GM23338 (cell line): Measurements from ENCODE around the gene TFF1. TPM values are rescaled to one million over a fixed set of nuclear protein-coding genes. Genes with fewer than 3 reads are reported as not detected.

Experiments
- ATAC-seq: fragments of 200-7000 bp; cut with Tn5 transposase; 3 replicates; pipeline ENCODE4 v1.9.1; 2020
- DNase-seq: peaks from one replicate; pipeline ENCODE4 v3.0.0-alpha.2; 2015; ENCODE audit warnings: low spot score
- H2AFZ ChIP-seq: fragments of 200-600 bp; sonication (generic); 2 replicates; pipeline ENCODE4 v1.8.0; 2016; ENCODE audit warnings: antibody characterized with exemption, mild to moderate bottlenecking, moderate library complexity
- H3F3A ChIP-seq: fragments of 200-600 bp; sonication (generic); replicated peaks from 2 replicates; pipeline ENCODE4 v1.8.0; 2017; ENCODE audit warnings: antibody characterized with exemption, mixed run types, low read depth
- H3K27ac ChIP-seq: fragments of 200-600 bp; sonication (generic); 2 replicates; pipeline ENCODE4 v1.6.1; 2016; ENCODE audit warnings: low read depth
- H3K27me3 ChIP-seq: fragments of 200-600 bp; sonication (generic); 2 replicates; pipeline ENCODE4 v1.8.0; 2016; ENCODE audit warnings: mild to moderate bottlenecking, mixed run types, moderate library complexity; ENCODE audit not compliant: insufficient read depth
- H3K36me3 ChIP-seq: fragments of 200-600 bp; sonication (generic); 2 replicates; pipeline ENCODE4 v1.8.0; 2016; ENCODE audit warnings: mild to moderate bottlenecking; ENCODE audit not compliant: insufficient read depth
- H3K4me1 ChIP-seq: fragments of 200-600 bp; sonication (generic); 2 replicates; pipeline ENCODE4 v1.8.0; 2016; ENCODE audit warnings: mild to moderate bottlenecking, moderate library complexity; ENCODE audit not compliant: insufficient read depth
- H3K4me2 ChIP-seq: fragments of 200-600 bp; sonication (generic); 2 replicates; pipeline ENCODE4 v1.7.1; 2017; ENCODE audit warnings: mixed run types
- H3K4me3 ChIP-seq: fragments of 200-600 bp; sonication (generic); 2 replicates; pipeline ENCODE4 v1.6.1; 2016; ENCODE audit warnings: mixed run types
- H3K79me2 ChIP-seq: fragments of 200-600 bp; sonication (generic); replicated peaks from 2 replicates; pipeline ENCODE4 v1.8.0; 2017; ENCODE audit warnings: mild to moderate bottlenecking; ENCODE audit not compliant: insufficient read depth
- H3K9me2 ChIP-seq: fragments of 200-600 bp; sonication (generic); 2 replicates; pipeline ENCODE4 v1.8.0; 2017; ENCODE audit not compliant: insufficient read depth
- H4K20me1 ChIP-seq: fragments of 200-600 bp; sonication (generic); replicated peaks from 2 replicates; pipeline ENCODE4 v1.8.0; 2017; ENCODE audit warnings: mild to moderate bottlenecking; ENCODE audit not compliant: insufficient read depth
- H3K27ac Mint-ChIP-seq: 2 replicates; pipeline ENCODE4 v1.8.0; 2020; ENCODE audit warnings: inconsistent platforms, mild to moderate bottlenecking, moderate library complexity, mixed read lengths
- H3K27me3 Mint-ChIP-seq: 3 replicates; pipeline ENCODE4 v1.8.0; 2022; ENCODE audit warnings: low read depth, mild to moderate bottlenecking, moderate library complexity, mixed read lengths, inconsistent platforms; ENCODE audit not compliant: insufficient read depth, poor library complexity
- H3K36me3 Mint-ChIP-seq: 3 replicates; pipeline ENCODE4 v1.8.0; 2021; ENCODE audit warnings: low read depth, mild to moderate bottlenecking, inconsistent platforms, moderate library complexity, mixed read lengths
- H3K4me1 Mint-ChIP-seq: 3 replicates; pipeline ENCODE4 v1.8.0; 2020; ENCODE audit warnings: mild to moderate bottlenecking, inconsistent platforms, mixed read lengths
- H3K4me3 Mint-ChIP-seq: 3 replicates; pipeline ENCODE4 v1.8.0; 2021; ENCODE audit warnings: moderate library complexity, mild to moderate bottlenecking, inconsistent platforms, mixed read lengths
- H3K9me3 Mint-ChIP-seq: 3 replicates; pipeline ENCODE4 v1.8.0; 2020; ENCODE audit warnings: moderate library complexity, mild to moderate bottlenecking, inconsistent platforms, mixed read lengths
- CREB1 ChIP-seq: fragments of 250-450 bp; sonication (Bioruptor Pico); IDR thresholded peaks from 2 replicates; pipeline ENCODE4 v1.5.0; 2020; ENCODE audit warnings: low read depth, mild to moderate bottlenecking, moderate library complexity
- EZH2 ChIP-seq: fragments of 200-600 bp; sonication (generic); IDR thresholded peaks from one replicate; pipeline ENCODE4 v1.8.0; 2017; ENCODE audit warnings: antibody characterized with exemption, mild to moderate bottlenecking, low read depth; ENCODE audit not compliant: unreplicated experiment
- EZH2phosphoT487 ChIP-seq: fragments of 200-600 bp; sonication (generic); IDR thresholded peaks from one replicate; pipeline ENCODE4 v1.8.1; 2018; ENCODE audit warnings: antibody characterized with exemption; ENCODE audit not compliant: unreplicated experiment
- JUNB ChIP-seq: IDR thresholded peaks from one replicate; pipeline ENCODE4 v1.6.1; 2016; ENCODE audit warnings: antibody characterized with exemption; ENCODE audit not compliant: unreplicated experiment
- NANOG ChIP-seq: IDR thresholded peaks from 2 replicates; pipeline ENCODE4 v1.6.1; 2016; ENCODE audit warnings: antibody characterized with exemption, borderline replicate concordance
- REST ChIP-seq: IDR thresholded peaks from one replicate; pipeline ENCODE4 v1.6.1; 2018; ENCODE audit warnings: antibody characterized with exemption; ENCODE audit not compliant: unreplicated experiment
- STAT1 ChIP-seq: IDR thresholded peaks from one replicate; pipeline ENCODE4 v1.6.1; 2016; ENCODE audit warnings: antibody characterized with exemption; ENCODE audit not compliant: unreplicated experiment
- ZNF114 ChIP-seq: fragments of 250-450 bp; sonication (Bioruptor Pico); IDR thresholded peaks from 2 replicates; pipeline ENCODE4 v1.5.0; 2020; ENCODE audit warnings: mild to moderate bottlenecking, moderate library complexity
- polyA plus RNA-seq: library from polyadenylated mRNA; unstranded; fragments of >200 nt; fragmentation: Nextera tagmentation; extraction: Ambion mirVana; gene quantifications from 2 replicates; pipeline ENCODE4 v1.2.1, GENCODE V29; 2016
- total RNA-seq: library from RNA; depleted of rRNA; stranded (reverse); fragments of >200 nt; shearing (Covaris generic); gene quantifications from 2 replicates; pipeline ENCODE4 v1.2.3, GENCODE V29; 2014
- TF ChIP-seq, protein P1 (sequence below), 2 experiments: fragments of 200-600 bp in 1 of 2; sonication (generic) in 1 of 2; conservative IDR thresholded peaks; 2 replicates each; pipeline versions ENCODE4 v1.5.1 to v1.6.1; 2016 to 2017; ENCODE audit warnings: antibody characterized with exemption in 2 of 2, low read depth in 2 of 2, mild to moderate bottlenecking in 2 of 2, moderate library complexity in 1 of 2
- TF ChIP-seq, protein P2 (sequence below): fragments of 250-450 bp; sonication (Bioruptor Pico); IDR thresholded peaks from 2 replicates; pipeline ENCODE4 v1.5.0; 2020; ENCODE audit warnings: mild to moderate bottlenecking, moderate library complexity

Gene TFF1
- total and polyA plus RNA-seq, 2 experiments from 2014 or later = not detected

DNA sequence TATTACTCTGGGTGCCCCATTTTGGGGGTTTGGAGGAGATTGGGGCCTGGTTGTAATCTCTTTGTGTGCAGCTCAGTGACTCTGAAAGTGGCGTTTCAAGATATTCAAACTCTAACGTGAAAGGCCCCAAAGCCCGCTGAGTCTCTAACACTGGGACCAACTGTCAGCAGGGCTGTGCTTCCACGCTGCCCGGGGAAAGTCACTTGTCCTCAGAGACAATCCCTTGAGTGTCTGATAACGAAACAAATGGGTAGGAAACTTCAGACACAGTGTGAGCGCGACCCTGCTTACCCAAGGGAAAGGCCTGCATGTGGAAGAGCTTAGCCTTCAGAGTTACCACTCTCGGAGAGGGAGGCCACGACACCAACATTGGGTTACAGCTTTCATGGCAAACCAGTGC, 38.2 kb upstream of the TFF1 start:
- ATAC-seq (no peak), DNase-seq (no peak)
- Histone ChIP-seq H3K36me3 (no peaks in the 10 kb centered on the region), H3F3A (no peaks in the 10 kb centered on the region), H3K27ac (no peak overlapping the region), H3K4me2 (no peak overlapping the region), H2AFZ (no peak overlapping the region), H3K9me2 (0 out of 2 replicates have a peak, but pooled peaks cover 3% of the 10 kb centered on the region), H4K20me1 (no peaks in the 10 kb centered on the region), H3K79me2 (no peaks in the 10 kb centered on the region), H3K4me1 (no peaks in the 10 kb centered on the region), H3K4me3 (no peak overlapping the region), H3K27me3 (no peaks in the 10 kb centered on the region)
- TF ChIP-seq STAT1 (no peak), NANOG (no peak), JUNB (no peak), EZH2phosphoT487 (no peak), REST (no peak)
- Mint-ChIP-seq H3K4me3 (no peak overlapping the region), H3K36me3 (no peaks in the 10 kb centered on the region; the same call in 1 of the 3 replicates), H3K9me3 (peaks cover 5% of the 10 kb centered on the region; the same call in 1 of the 3 replicates), H3K27me3 (peaks cover 1% of the 10 kb centered on the region), H3K4me1 (peaks cover 2% of the 10 kb centered on the region; the same call in 1 of the 3 replicates), H3K27ac (no peak overlapping the region; the same call in 1 of the 2 replicates)

DNA sequence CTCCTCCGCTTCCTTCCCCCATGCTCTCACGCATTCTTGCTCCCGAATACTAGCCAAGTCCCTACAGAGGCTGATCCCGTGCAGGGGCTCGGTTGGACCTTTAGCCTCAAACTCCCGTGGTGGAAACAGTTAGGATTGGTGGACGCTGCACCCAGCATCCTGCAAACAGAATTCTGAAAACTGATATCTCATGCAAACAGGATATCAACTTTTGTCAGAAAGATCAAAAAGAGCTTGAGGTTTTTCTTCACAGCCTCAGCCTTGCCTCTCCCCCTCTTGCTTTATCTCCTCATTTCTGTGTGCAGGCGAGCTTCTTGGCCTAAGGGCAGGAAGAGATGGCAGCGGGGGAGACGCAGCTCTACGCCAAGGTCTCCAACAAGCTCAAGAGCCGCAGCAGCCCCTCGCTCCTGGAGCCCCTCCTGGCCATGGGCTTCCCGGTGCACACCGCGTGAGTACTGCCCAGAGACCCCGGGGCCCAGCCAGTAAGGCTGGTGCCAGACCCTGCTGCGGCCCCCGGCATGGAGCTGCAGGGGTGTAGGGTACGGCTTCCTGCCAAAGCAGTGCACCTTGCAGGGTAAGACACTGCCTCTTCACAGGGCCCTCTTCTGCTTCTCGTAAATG, 37.4 kb upstream of the TFF1 start, which contains the start of gene UBASH3A:
Gene UBASH3A (plus strand): TSS at position 292 of the 621 bp plus-strand sequence. CDS start 44 bp downstream, at position 336.
- Histone ChIP-seq H2AFZ (0 out of 2 replicates have a peak within 1 kb of the TSS, but pooled peaks have one; percentile 28), H3K9me2 (0 out of 2 replicates have a peak, but pooled peaks cover 3% of the 10 kb centered on the region), H3K27ac (no peak within 1 kb of the TSS), H3K4me1 (no peaks in the 10 kb centered on the region), H4K20me1 (no peaks in the 10 kb centered on the region), H3K27me3 (no peaks in the 10 kb centered on the region), H3K4me2 (no peak within 1 kb of the TSS), H3K36me3 (no peaks in the 10 kb centered on the region), H3F3A (no peaks in the 10 kb centered on the region), H3K79me2 (no peaks in the 10 kb centered on the region), H3K4me3 (no peak within 1 kb of the TSS)
- DNase-seq = no peak
- Mint-ChIP-seq H3K4me3 (no peak within 1 kb of the TSS), H3K27me3 (peaks cover 1% of the 10 kb centered on the region), H3K4me1 (peaks cover 2% of the 10 kb centered on the region; the same call in 2 of the 3 replicates), H3K9me3 (peaks cover 5% of the 10 kb centered on the region; the same call in 1 of the 3 replicates), H3K27ac (no peak within 1 kb of the TSS; the same call in 1 of the 2 replicates), H3K36me3 (no peaks in the 10 kb centered on the region; the same call in 1 of the 3 replicates)
- no peak; the same call in 2 of the 3 replicates for ATAC-seq
- no peak for TF ChIP-seq CREB1 (CRISPR knock-in tag)
- TF ChIP-seq, protein P1, sequence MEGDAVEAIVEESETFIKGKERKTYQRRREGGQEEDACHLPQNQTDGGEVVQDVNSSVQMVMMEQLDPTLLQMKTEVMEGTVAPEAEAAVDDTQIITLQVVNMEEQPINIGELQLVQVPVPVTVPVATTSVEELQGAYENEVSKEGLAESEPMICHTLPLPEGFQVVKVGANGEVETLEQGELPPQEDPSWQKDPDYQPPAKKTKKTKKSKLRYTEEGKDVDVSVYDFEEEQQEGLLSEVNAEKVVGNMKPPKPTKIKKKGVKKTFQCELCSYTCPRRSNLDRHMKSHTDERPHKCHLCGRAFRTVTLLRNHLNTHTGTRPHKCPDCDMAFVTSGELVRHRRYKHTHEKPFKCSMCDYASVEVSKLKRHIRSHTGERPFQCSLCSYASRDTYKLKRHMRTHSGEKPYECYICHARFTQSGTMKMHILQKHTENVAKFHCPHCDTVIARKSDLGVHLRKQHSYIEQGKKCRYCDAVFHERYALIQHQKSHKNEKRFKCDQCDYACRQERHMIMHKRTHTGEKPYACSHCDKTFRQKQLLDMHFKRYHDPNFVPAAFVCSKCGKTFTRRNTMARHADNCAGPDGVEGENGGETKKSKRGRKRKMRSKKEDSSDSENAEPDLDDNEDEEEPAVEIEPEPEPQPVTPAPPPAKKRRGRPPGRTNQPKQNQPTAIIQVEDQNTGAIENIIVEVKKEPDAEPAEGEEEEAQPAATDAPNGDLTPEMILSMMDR (conservative IDR thresholded peaks at IDR 0.05; ENCODE audit: low read depth in 2 of 2) = no peak
- TF ChIP-seq ZNF114 (CRISPR knock-in tag) = no peak
- TF ChIP-seq, protein P2, sequence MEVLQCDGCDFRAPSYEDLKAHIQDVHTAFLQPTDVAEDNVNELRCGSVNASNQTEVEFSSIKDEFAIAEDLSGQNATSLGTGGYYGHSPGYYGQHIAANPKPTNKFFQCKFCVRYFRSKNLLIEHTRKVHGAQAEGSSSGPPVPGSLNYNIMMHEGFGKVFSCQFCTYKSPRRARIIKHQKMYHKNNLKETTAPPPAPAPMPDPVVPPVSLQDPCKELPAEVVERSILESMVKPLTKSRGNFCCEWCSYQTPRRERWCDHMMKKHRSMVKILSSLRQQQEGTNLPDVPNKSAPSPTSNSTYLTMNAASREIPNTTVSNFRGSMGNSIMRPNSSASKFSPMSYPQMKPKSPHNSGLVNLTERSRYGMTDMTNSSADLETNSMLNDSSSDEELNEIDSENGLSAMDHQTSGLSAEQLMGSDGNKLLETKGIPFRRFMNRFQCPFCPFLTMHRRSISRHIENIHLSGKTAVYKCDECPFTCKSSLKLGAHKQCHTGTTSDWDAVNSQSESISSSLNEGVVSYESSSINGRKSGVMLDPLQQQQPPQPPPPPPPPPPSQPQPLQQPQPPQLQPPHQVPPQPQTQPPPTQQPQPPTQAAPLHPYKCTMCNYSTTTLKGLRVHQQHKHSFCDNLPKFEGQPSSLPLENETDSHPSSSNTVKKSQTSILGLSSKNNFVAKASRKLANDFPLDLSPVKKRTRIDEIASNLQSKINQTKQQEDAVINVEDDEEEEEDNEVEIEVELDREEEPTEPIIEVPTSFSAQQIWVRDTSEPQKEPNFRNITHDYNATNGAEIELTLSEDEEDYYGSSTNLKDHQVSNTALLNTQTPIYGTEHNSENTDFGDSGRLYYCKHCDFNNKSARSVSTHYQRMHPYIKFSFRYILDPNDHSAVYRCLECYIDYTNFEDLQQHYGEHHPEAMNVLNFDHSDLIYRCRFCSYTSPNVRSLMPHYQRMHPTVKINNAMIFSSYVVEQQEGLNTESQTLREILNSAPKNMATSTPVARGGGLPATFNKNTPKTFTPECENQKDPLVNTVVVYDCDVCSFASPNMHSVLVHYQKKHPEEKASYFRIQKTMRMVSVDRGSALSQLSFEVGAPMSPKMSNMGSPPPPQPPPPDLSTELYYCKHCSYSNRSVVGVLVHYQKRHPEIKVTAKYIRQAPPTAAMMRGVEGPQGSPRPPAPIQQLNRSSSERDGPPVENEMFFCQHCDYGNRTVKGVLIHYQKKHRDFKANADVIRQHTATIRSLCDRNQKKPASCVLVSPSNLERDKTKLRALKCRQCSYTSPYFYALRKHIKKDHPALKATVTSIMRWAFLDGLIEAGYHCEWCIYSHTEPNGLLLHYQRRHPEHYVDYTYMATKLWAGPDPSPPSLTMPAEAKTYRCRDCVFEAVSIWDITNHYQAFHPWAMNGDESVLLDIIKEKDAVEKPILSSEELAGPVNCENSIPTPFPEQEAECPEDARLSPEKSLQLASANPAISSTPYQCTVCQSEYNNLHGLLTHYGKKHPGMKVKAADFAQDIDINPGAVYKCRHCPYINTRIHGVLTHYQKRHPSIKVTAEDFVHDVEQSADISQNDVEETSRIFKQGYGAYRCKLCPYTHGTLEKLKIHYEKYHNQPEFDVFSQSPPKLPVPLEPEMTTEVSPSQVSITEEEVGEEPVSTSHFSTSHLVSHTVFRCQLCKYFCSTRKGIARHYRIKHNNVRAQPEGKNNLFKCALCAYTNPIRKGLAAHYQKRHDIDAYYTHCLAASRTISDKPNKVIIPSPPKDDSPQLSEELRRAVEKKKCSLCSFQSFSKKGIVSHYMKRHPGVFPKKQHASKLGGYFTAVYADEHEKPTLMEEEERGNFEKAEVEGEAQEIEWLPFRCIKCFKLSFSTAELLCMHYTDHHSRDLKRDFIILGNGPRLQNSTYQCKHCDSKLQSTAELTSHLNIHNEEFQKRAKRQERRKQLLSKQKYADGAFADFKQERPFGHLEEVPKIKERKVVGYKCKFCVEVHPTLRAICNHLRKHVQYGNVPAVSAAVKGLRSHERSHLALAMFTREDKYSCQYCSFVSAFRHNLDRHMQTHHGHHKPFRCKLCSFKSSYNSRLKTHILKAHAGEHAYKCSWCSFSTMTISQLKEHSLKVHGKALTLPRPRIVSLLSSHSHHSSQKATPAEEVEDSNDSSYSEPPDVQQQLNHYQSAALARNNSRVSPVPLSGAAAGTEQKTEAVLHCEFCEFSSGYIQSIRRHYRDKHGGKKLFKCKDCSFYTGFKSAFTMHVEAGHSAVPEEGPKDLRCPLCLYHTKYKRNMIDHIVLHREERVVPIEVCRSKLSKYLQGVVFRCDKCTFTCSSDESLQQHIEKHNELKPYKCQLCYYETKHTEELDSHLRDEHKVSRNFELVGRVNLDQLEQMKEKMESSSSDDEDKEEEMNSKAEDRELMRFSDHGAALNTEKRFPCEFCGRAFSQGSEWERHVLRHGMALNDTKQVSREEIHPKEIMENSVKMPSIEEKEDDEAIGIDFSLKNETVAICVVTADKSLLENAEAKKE (CRISPR knock-in tag) = no peak
- no peak for TF ChIP-seq EZH2phosphoT487
- no peak for TF ChIP-seq EZH2
